ENCODE results near the gene KIRREL1. TPM values are rescaled to one million over a fixed set of nuclear protein-coding genes. Genes with fewer than 3 reads are reported as not detected.
A peak's percentile ranks its signal among the peaks of the same experiment; 100 is the strongest.

The KIRREL1 gene
- total and polyA plus RNA-seq, 2 of the 8 experiments (the other 6 are each of a cell fraction or from before 2014, with no cell fraction given), result 14.2 to 39.0 TPM

DNA sequence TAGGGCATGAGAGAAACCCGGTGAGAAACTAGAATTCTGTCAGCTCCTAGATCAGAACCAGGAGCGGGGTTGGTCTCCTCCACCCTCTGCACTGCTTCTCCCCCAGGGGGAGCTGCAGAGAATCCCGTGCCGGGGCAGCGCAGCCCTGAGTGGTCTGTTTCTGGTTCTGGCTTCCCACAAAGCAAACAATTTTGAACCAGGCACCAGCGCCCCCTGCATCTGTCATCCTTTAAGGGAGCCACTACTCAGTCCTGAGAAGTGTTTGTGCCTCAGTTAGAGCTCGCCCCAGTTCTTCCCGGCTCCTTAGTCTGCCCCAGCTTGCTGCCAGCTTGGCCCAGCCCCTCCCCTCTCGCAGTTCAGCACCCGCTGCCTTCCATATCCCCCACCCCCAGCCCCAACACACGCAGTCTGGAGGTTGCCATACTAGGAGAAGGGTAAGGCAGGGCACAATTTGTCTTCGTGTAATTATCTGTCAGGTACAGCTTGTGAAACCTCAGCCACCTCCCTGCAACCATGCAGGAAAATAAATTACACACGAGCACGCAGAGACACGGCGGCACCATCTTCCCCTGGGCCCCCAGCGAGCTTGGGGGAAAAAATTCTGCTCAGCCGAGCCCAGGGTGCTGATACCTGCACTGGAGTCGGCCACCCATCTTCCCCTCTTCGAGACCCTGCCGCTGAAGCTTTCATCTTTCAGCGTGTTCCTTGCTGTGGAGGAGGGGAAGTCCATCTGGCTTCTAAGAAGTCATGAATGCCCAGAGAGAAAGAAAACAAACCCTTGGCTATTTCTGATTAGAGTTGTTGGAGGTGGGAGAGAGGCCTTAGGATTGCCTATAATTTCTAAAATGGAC is 124.6 kb downstream of the KIRREL1 start (continued):
- TF ChIP-seq, protein P1, sequence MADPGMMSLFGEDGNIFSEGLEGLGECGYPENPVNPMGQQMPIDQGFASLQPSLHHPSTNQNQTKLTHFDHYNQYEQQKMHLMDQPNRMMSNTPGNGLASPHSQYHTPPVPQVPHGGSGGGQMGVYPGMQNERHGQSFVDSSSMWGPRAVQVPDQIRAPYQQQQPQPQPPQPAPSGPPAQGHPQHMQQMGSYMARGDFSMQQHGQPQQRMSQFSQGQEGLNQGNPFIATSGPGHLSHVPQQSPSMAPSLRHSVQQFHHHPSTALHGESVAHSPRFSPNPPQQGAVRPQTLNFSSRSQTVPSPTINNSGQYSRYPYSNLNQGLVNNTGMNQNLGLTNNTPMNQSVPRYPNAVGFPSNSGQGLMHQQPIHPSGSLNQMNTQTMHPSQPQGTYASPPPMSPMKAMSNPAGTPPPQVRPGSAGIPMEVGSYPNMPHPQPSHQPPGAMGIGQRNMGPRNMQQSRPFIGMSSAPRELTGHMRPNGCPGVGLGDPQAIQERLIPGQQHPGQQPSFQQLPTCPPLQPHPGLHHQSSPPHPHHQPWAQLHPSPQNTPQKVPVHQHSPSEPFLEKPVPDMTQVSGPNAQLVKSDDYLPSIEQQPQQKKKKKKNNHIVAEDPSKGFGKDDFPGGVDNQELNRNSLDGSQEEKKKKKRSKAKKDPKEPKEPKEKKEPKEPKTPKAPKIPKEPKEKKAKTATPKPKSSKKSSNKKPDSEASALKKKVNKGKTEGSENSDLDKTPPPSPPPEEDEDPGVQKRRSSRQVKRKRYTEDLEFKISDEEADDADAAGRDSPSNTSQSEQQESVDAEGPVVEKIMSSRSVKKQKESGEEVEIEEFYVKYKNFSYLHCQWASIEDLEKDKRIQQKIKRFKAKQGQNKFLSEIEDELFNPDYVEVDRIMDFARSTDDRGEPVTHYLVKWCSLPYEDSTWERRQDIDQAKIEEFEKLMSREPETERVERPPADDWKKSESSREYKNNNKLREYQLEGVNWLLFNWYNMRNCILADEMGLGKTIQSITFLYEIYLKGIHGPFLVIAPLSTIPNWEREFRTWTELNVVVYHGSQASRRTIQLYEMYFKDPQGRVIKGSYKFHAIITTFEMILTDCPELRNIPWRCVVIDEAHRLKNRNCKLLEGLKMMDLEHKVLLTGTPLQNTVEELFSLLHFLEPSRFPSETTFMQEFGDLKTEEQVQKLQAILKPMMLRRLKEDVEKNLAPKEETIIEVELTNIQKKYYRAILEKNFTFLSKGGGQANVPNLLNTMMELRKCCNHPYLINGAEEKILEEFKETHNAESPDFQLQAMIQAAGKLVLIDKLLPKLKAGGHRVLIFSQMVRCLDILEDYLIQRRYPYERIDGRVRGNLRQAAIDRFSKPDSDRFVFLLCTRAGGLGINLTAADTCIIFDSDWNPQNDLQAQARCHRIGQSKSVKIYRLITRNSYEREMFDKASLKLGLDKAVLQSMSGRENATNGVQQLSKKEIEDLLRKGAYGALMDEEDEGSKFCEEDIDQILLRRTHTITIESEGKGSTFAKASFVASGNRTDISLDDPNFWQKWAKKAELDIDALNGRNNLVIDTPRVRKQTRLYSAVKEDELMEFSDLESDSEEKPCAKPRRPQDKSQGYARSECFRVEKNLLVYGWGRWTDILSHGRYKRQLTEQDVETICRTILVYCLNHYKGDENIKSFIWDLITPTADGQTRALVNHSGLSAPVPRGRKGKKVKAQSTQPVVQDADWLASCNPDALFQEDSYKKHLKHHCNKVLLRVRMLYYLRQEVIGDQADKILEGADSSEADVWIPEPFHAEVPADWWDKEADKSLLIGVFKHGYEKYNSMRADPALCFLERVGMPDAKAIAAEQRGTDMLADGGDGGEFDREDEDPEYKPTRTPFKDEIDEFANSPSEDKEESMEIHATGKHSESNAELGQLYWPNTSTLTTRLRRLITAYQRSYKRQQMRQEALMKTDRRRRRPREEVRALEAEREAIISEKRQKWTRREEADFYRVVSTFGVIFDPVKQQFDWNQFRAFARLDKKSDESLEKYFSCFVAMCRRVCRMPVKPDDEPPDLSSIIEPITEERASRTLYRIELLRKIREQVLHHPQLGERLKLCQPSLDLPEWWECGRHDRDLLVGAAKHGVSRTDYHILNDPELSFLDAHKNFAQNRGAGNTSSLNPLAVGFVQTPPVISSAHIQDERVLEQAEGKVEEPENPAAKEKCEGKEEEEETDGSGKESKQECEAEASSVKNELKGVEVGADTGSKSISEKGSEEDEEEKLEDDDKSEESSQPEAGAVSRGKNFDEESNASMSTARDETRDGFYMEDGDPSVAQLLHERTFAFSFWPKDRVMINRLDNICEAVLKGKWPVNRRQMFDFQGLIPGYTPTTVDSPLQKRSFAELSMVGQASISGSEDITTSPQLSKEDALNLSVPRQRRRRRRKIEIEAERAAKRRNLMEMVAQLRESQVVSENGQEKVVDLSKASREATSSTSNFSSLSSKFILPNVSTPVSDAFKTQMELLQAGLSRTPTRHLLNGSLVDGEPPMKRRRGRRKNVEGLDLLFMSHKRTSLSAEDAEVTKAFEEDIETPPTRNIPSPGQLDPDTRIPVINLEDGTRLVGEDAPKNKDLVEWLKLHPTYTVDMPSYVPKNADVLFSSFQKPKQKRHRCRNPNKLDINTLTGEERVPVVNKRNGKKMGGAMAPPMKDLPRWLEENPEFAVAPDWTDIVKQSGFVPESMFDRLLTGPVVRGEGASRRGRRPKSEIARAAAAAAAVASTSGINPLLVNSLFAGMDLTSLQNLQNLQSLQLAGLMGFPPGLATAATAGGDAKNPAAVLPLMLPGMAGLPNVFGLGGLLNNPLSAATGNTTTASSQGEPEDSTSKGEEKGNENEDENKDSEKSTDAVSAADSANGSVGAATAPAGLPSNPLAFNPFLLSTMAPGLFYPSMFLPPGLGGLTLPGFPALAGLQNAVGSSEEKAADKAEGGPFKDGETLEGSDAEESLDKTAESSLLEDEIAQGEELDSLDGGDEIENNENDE (IDR thresholded peaks at IDR 0.05; ENCODE audit: insufficient replicate concordance, low read length), result no peak
- TF ChIP-seq POU5F1 (IDR thresholded peaks at IDR 0.05; ENCODE audit: low read depth, low read length) (no peak), SIN3A (conservative IDR thresholded peaks at IDR 0.05 in 1 of 2, IDR thresholded peaks at IDR 0.05 in 1 of 2; ENCODE audit: low read depth in 1 of 2, low read length in 2 of 2) (0 out of 4 replicates have a peak, but pooled peaks have one; percentile 22 to 69), TEAD4 (IDR thresholded peaks at IDR 0.05; ENCODE audit: low read depth, low read length) (0 out of 2 replicates have a peak, but pooled peaks have one; percentile 28)
- TF ChIP-seq, protein P2, sequence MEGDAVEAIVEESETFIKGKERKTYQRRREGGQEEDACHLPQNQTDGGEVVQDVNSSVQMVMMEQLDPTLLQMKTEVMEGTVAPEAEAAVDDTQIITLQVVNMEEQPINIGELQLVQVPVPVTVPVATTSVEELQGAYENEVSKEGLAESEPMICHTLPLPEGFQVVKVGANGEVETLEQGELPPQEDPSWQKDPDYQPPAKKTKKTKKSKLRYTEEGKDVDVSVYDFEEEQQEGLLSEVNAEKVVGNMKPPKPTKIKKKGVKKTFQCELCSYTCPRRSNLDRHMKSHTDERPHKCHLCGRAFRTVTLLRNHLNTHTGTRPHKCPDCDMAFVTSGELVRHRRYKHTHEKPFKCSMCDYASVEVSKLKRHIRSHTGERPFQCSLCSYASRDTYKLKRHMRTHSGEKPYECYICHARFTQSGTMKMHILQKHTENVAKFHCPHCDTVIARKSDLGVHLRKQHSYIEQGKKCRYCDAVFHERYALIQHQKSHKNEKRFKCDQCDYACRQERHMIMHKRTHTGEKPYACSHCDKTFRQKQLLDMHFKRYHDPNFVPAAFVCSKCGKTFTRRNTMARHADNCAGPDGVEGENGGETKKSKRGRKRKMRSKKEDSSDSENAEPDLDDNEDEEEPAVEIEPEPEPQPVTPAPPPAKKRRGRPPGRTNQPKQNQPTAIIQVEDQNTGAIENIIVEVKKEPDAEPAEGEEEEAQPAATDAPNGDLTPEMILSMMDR (IDR thresholded peaks at IDR 0.05; ENCODE audit: control extremely low read depth in 1 of 3, insufficient read depth in 1 of 3, low read depth in 1 of 3, low read length in 3 of 3), result peak; percentile 74 to 96 (median 83)
